ENCODE measurements around the gene ZPBP. TPM values are rescaled to one million over a fixed set of nuclear protein-coding genes. Genes with fewer than 3 reads are reported as not detected.

The ZPBP gene
- not detected in 2 replicates for total RNA-seq

GRCh38 chr7:50092579-50093491 is at the start of gene ZPBP:
Gene ZPBP (minus strand): TSS chr7:50093246. CDS start chr7:50093194, 52 bp downstream.

Other genes with a start within 250 kb of the ZPBP start
- gene IKZF1, start 211.5 kb upstream of the ZPBP start, total RNA-seq, result not detected in 2 replicates